Measurements from ENCODE around the gene SNX14. TPM values are rescaled to one million over a fixed set of nuclear protein-coding genes. Genes with fewer than 3 reads are reported as not detected.

The SNX14 gene
- total RNA-seq, 1 experiment from 2014 or later = 84.8 TPM

DNA sequence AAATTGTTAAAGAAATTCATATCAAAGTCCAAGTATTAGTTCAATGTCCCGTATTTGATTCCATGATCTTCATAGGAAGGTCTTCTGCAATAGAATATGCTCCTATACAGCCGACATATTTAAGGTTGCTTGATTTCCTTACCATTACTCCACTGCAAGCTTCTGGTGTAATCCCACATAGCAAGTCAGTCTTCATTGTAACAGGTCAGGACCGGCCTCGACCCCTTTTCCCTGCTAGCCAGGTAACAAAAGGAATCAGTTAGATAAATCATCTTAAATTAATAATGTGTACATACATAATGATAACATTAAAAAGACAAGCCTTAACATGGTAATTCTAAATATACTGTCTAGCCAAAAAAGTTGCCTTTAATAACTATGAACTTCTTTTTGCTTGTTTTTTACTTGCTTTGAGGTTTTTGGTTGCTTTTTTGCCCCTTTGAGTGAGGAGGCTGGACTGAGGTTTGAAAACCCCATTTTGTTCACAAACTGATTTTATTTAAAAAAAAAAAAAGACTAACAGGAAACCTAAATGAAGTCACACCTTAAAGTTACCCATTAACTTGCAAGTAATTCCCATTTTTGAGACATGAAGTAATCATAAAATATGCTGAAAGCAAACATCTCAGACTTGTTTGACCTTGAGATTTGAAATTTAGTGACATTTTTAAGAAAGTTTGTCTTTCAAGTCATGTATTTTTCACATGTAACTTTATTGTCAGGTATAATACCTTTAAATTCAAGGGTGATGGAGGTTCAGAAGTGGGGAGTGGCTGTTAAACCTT, 19.2 kb upstream of the SNX14 start:
- no peaks in the 10 kb centered on the region for H3K27me3 ChIP-seq (ENCODE audit: insufficient read depth, low read length)
- no TSS peak for BruUV-seq (replicated peaks)
- ChIA-PET CTCF (no interaction called here), RAD21 (ENCODE audit: low non-redundant PET in 1 of 2, low total read pairs in 2 of 2, uncharacterized antibody in 2 of 2, unreplicated experiment in 2 of 2) (no interaction called here), POLR2A (no interaction called here)
- H3K27ac ChIP-seq (ENCODE audit: low read depth, low read length) = no peak overlapping the region
- intact Hi-C loops (cut with micrococcal nuclease) = no loop called here
- peaks cover 45% of the 10 kb centered on the region; the same call in 1 of the 2 replicates for H4K20me1 ChIP-seq (ENCODE audit: insufficient read depth)
- no peaks in the 10 kb centered on the region for H3K4me1 ChIP-seq (ENCODE audit: control insufficient read depth in 1 of 2, insufficient read depth in 2 of 2, low read length in 2 of 2)
- no peak overlapping the region for H3K4me2 ChIP-seq (ENCODE audit: low read length)
- DNase-seq (ENCODE audit: low read depth, low spot score) (no peak), ATAC-seq (no peak)
- H3K9me2 ChIP-seq (ENCODE audit: insufficient read depth) = no peaks in the 10 kb centered on the region
- no peaks in the 10 kb centered on the region for H3K9me3 ChIP-seq (ENCODE audit: control insufficient read depth in 1 of 2, insufficient read depth in 1 of 2, low read depth in 1 of 2, low read length in 2 of 2)
- no peak overlapping the region for H3K4me3 ChIP-seq (replicated peaks in 1 of 2; ENCODE audit: low read depth in 1 of 2, low read length in 2 of 2)
- H2AFZ ChIP-seq (ENCODE audit: low read depth, low read length, poor library complexity, severe bottlenecking) = no peak overlapping the region
- TF ChIP-seq TCF7L2 (IDR thresholded peaks at IDR 0.05; ENCODE audit: borderline replicate concordance, extremely low read depth, insufficient read depth, insufficient read length) (no peak), SIN3A (IDR thresholded peaks at IDR 0.05; ENCODE audit: low read depth) (no peak), POLR2AphosphoS5 (IDR thresholded peaks at IDR 0.05; ENCODE audit: low read depth, low read length) (no peak), YY1 (IDR thresholded peaks at IDR 0.05; ENCODE audit: extremely low read depth, insufficient replicate concordance, low read depth, low read length) (no peak), POLR2A (IDR thresholded peaks at IDR 0.05; ENCODE audit: borderline replicate concordance, extremely low read depth, insufficient read depth, insufficient read length) (no peak), EGR1 (IDR thresholded peaks at IDR 0.05; ENCODE audit: low read depth) (no peak), JUND (IDR thresholded peaks at IDR 0.05) (no peak), ZBTB33 (IDR thresholded peaks at IDR 0.05; ENCODE audit: extremely low read depth, insufficient replicate concordance, low read length) (no peak), SP1 (IDR thresholded peaks at IDR 0.05; ENCODE audit: low read depth) (no peak), MAX (IDR thresholded peaks at IDR 0.05) (no peak), FOSL1 (IDR thresholded peaks at IDR 0.05; ENCODE audit: low read depth) (no peak), SRF (IDR thresholded peaks at IDR 0.05; ENCODE audit: low read depth) (no peak), EZH2phosphoT487 (IDR thresholded peaks at IDR 0.05; ENCODE audit: borderline replicate concordance) (no peak), EZH2 (IDR thresholded peaks at IDR 0.05) (no peak), CBX3 (IDR thresholded peaks at IDR 0.05; ENCODE audit: low read depth) (no peak), ZNF274 (IDR thresholded peaks at IDR 0.05; ENCODE audit: low read depth, low read length) (no peak), CTCF (IDR thresholded peaks at IDR 0.05 in 2 of 3, conservative IDR thresholded peaks at IDR 0.05 in 1 of 3; ENCODE audit: borderline replicate concordance in 1 of 3, insufficient read depth in 1 of 3, low read depth in 2 of 3, low read length in 2 of 3) (no peak), ATF3 (IDR thresholded peaks at IDR 0.05) (no peak)
- TF ChIP-seq, protein P1, sequence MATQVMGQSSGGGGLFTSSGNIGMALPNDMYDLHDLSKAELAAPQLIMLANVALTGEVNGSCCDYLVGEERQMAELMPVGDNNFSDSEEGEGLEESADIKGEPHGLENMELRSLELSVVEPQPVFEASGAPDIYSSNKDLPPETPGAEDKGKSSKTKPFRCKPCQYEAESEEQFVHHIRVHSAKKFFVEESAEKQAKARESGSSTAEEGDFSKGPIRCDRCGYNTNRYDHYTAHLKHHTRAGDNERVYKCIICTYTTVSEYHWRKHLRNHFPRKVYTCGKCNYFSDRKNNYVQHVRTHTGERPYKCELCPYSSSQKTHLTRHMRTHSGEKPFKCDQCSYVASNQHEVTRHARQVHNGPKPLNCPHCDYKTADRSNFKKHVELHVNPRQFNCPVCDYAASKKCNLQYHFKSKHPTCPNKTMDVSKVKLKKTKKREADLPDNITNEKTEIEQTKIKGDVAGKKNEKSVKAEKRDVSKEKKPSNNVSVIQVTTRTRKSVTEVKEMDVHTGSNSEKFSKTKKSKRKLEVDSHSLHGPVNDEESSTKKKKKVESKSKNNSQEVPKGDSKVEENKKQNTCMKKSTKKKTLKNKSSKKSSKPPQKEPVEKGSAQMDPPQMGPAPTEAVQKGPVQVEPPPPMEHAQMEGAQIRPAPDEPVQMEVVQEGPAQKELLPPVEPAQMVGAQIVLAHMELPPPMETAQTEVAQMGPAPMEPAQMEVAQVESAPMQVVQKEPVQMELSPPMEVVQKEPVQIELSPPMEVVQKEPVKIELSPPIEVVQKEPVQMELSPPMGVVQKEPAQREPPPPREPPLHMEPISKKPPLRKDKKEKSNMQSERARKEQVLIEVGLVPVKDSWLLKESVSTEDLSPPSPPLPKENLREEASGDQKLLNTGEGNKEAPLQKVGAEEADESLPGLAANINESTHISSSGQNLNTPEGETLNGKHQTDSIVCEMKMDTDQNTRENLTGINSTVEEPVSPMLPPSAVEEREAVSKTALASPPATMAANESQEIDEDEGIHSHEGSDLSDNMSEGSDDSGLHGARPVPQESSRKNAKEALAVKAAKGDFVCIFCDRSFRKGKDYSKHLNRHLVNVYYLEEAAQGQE (IDR thresholded peaks at IDR 0.05; ENCODE audit: low read depth) = no peak
- H3K36me3 ChIP-seq (ENCODE audit: control insufficient read depth in 1 of 2, insufficient read depth in 2 of 2, low read length in 2 of 2) = peaks cover 57 to 69% of the 10 kb centered on the region in 2 experiments
- H3K9ac ChIP-seq (ENCODE audit: low read length) = no peak overlapping the region
- peaks cover 76% of the 10 kb centered on the region for H3K79me2 ChIP-seq (ENCODE audit: insufficient read depth, low read length)
